ENCODE data around the gene ATP6V1F.

- no peak for TF ChIP-seq CTCF (IDR thresholded peaks at IDR 0.05)
- no peak for TF ChIP-seq POLR2A (IDR thresholded peaks at IDR 0.05)
Observed at GRCh38 chr7:128835231-128835751, 27.4 kb upstream of the ATP6V1F start.

All from thyroid gland (tissue), 4 donors.